Brain microvascular endothelial cell (primary cell): Measurements from ENCODE around the gene PGGHG.
A peak's percentile ranks its signal among the peaks of the same experiment; 100 is the strongest.

Source experiments
- DNase-seq: peaks from one replicate; pipeline ENCODE4 v3.0.0-alpha.2; 2020
- H3K27ac ChIP-seq: fragments of 250-450 bp; sonication (Bioruptor Pico); 2 replicates; pipeline ENCODE4 v1.5.1; 2020; ENCODE audit warnings: mild to moderate bottlenecking, moderate library complexity
- H3K27me3 ChIP-seq: fragments of 250-450 bp; sonication (Bioruptor Pico); replicated peaks from 2 replicates; pipeline ENCODE4 v1.5.1; 2020; ENCODE audit warnings: mild to moderate bottlenecking
- H3K36me3 ChIP-seq: fragments of 250-450 bp; sonication (Bioruptor Pico); replicated peaks from 2 replicates; pipeline ENCODE4 v1.5.1; 2020; ENCODE audit warnings: mild to moderate bottlenecking
- H3K4me3 ChIP-seq: 2 replicates; pipeline ENCODE4 v1.5.1; 2011; ENCODE audit warnings: low read depth, mild to moderate bottlenecking, control low read depth, low read length, moderate library complexity
- in situ Hi-C: cut with HindIII; loops from 2 replicates; pipeline ENCODE4 v1.10.0; 2017; ENCODE audit warnings: low sequenced_read_pairs, low pct_ligation_motif_present
- TF ChIP-seq, protein P1 (sequence below): IDR thresholded peaks from 2 replicates; pipeline ENCODE4 v1.5.1; 2011; ENCODE audit warnings: low read depth, mild to moderate bottlenecking, moderate library complexity, low read length, control low read depth, inconsistent platforms; ENCODE audit errors: missing control alignments

Gene PGGHG

DNA sequence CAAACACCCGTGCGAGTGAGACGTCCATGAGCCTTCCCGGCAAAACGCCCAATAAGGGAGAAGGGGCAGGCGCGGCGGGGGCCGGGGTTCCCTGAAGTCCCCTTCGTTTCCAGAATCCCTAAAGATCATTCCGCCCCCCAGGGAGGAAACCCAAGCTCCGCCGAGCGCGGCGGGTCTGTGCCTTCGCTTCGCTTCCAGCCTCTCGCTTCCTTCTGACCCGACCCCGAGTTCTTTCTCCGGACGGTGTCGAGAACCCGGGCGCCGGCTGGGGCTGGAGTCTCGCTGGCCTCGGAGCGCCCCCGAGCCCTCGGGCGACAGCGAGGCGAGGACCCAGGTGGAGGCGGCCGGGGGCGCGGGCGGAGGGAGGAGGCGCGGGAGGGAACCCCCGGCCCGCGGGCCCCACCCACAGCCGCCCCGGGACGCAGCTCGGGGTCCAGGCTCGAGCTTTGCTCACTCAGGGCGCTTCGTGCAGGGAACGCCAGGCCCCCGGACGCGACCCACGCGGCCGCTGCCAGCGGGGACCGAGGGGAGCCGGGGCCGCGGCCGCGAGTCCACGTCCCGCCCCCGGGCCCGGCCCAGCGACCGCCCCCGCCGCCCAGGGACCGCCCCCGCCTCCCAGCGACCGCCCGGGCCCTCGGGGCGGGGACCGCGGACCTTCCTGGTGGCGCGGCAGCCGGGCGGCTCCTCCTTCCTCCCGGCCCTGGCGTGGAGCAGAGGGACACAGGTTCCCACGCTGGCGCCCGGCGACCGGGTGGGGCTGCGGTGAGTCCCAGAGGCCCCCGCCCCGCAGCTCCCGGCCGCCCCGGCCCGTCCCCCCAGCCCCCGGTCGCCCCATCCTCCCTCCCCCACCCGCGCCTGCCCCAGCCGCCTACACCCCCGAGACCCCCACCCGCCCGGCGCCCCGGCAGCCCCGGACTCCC, at the start of gene PGGHG:
Gene PGGHG (plus strand): TSS at position 649 of the 920 bp plus-strand sequence. CDS start 691 bp downstream, outside the sequence.
- peak within 1 kb of the TSS; percentile 50 for H3K4me3 ChIP-seq
- no peaks in the 10 kb centered on the region for H3K36me3 ChIP-seq
- peaks cover 4% of the 10 kb centered on the region for H3K27me3 ChIP-seq
- DNase-seq = no peak
- in situ Hi-C loops = no loop called here
- TF ChIP-seq, protein P1, sequence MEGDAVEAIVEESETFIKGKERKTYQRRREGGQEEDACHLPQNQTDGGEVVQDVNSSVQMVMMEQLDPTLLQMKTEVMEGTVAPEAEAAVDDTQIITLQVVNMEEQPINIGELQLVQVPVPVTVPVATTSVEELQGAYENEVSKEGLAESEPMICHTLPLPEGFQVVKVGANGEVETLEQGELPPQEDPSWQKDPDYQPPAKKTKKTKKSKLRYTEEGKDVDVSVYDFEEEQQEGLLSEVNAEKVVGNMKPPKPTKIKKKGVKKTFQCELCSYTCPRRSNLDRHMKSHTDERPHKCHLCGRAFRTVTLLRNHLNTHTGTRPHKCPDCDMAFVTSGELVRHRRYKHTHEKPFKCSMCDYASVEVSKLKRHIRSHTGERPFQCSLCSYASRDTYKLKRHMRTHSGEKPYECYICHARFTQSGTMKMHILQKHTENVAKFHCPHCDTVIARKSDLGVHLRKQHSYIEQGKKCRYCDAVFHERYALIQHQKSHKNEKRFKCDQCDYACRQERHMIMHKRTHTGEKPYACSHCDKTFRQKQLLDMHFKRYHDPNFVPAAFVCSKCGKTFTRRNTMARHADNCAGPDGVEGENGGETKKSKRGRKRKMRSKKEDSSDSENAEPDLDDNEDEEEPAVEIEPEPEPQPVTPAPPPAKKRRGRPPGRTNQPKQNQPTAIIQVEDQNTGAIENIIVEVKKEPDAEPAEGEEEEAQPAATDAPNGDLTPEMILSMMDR = no peak
- H3K27ac ChIP-seq = no peak within 1 kb of the TSS

GRCh38 chr11:240315-240714, 48.6 kb upstream of the PGGHG start:
- in situ Hi-C loops = no loop called here
- Histone ChIP-seq H3K27me3 (no peaks in the 10 kb centered on the region), H3K4me3 (no peak overlapping the region), H3K27ac (no peak overlapping the region), H3K36me3 (peaks cover 23% of the 10 kb centered on the region)
- no peak for DNase-seq
- TF ChIP-seq, protein P1 = no peak

- Histone ChIP-seq H3K27me3 (no peaks in the 10 kb centered on the region), H3K27ac (no peak overlapping the region), H3K36me3 (peaks cover 32% of the 10 kb centered on the region), H3K4me3 (no peak overlapping the region)
- DNase-seq = no peak
- TF ChIP-seq, protein P1 = no peak
- in situ Hi-C loops = no loop called here
These were observed 47.3 kb upstream of the PGGHG start for GRCh38 chr11:241634-242033.

- Histone ChIP-seq H3K27ac (no peak overlapping the region), H3K36me3 (peaks cover 45% of the 10 kb centered on the region), H3K27me3 (no peaks in the 10 kb centered on the region), H3K4me3 (no peak overlapping the region)
- TF ChIP-seq, protein P1 = no peak
- no peak for DNase-seq
- in situ Hi-C loops = no loop called here
These were observed 44.5 kb upstream of the PGGHG start for GRCh38 chr11:244376-244775.

- TF ChIP-seq, protein P1 = no peak
- no peak for DNase-seq
- H3K4me3 ChIP-seq = no peak overlapping the region
- in situ Hi-C loops = no loop called here
- H3K27ac ChIP-seq = no peak overlapping the region
- H3K27me3 ChIP-seq = no peaks in the 10 kb centered on the region
- peaks cover 71% of the 10 kb centered on the region for H3K36me3 ChIP-seq
These were observed 39.9 kb upstream of the PGGHG start for GRCh38 chr11:249062-249461.
